Peyer's patch (tissue), 4 donors: ENCODE results near the gene RAVER1. TPM values are rescaled to one million over a fixed set of nuclear protein-coding genes. Genes with fewer than 3 reads are reported as not detected.
"Not testable (repeated sequence)": the region's sequence is repeated elsewhere in the genome, so short reads cannot be mapped to it uniquely, and the experiment has no call there.

Source experiments
- DNase-seq, 3 donors: peaks; one replicate each; pipeline ENCODE4 v3.0.0-alpha.2; 2017 to 2019
- H3K27ac ChIP-seq, 4 donors: fragments of 200-600 bp; sonication (generic); one replicate each; pipeline ENCODE4 v1.5.1; 2016 to 2019
- H3K27me3 ChIP-seq, 2 donors: fragments of 200-600 bp; sonication (generic); one replicate each; pipeline ENCODE4 v1.5.1; 2019
- H3K36me3 ChIP-seq, 3 donors: fragments of 200-600 bp; sonication (generic); one replicate each; pipeline ENCODE4 v1.5.1; 2016 to 2019
- H3K4me1 ChIP-seq, 4 donors: fragments of 200-600 bp; sonication (generic); one replicate each; pipeline ENCODE4 v1.5.1; 2016 to 2019
- H3K4me3 ChIP-seq, 4 donors: fragments of 200-600 bp; sonication (generic); 1 replicate in 3 of 4; 2 replicates in 1 of 4; pipeline ENCODE4 v1.5.1; 2016 to 2019; ENCODE audit warnings: mild to moderate bottlenecking in 1 of 4
- H3K9me3 ChIP-seq, 4 donors: fragments of 200-600 bp; sonication (generic); one replicate each; pipeline ENCODE4 v1.5.1; 2016 to 2019; ENCODE audit warnings: mild to moderate bottlenecking in 1 of 4
- POLR2A ChIP-seq, 2 donors: fragments of 450-650 bp; IDR thresholded peaks; one replicate each; pipeline ENCODE4 v1.5.1; 2017; ENCODE audit warnings: antibody characterized with exemption in 2 of 2, mild to moderate bottlenecking in 2 of 2, moderate library complexity in 2 of 2
- total RNA-seq, 4 donors: library from RNA; depleted of rRNA; stranded (reverse); fragments of >200 nt; gene quantifications; one replicate each; pipeline ENCODE4 v1.1.0, GENCODE V29; 2016
- TF ChIP-seq, protein P1 (sequence below), 6 experiments: fragments of 450-650 bp in 4 of 6; fragments of 200-600 bp in 2 of 6; sonication (generic) in 1 of 6; IDR thresholded peaks; one replicate each; pipeline ENCODE4 v1.5.1; 2017 to 2019; ENCODE audit warnings: antibody characterized with exemption in 6 of 6, mild to moderate bottlenecking in 3 of 6, moderate library complexity in 1 of 6

RAVER1 gene
- total RNA-seq, 4 donors from 2014 or later: 42.1 to 66.5 (median 55.8) TPM

DNA sequence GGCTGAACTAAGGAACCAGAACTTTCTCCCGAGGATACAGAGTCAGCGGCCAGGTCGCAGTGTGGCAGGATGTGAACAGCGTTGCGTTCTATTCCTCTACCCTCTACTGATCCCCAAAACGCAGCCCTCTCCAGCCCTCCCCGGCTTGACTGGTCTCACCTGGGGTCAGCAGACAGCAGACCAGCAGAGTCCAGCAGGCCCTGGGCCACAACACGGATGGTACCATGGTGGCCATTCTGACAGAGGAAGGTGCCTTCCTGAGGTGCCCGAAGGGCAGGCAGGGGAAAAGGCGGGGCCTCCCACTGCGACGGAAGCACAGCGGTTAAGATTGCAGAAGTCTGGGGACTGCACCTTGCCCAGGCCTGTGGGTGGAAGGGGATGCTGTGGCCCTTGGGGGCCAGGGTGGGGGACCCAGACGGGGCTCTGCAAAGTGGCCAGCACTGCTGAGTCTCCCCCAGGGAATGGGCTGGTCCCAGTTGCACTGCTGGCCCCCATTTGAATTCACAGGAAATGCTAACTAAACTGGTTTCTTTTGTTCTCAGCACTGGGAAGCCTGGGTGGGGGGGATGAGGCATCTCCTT, 6.1 kb upstream of the RAVER1 start, which contains the start of gene ICAM3:
Gene ICAM3, minus strand, starts transcription at position 245 of the 581 bp plus-strand sequence. Its CDS starts 10 bp downstream, at position 235.
- H3K9me3 ChIP-seq: no peaks in the 10 kb centered on the region
- DNase-seq: peak in 2 of 3 donors; percentile 73 to 81
- H3K4me3 ChIP-seq: peak within 1 kb of the TSS; percentile 22 to 53 (median 42)
- H3K36me3 ChIP-seq: no peaks in the 10 kb centered on the region
- H3K4me1 ChIP-seq: no peaks in the 10 kb centered on the region
- H3K27me3 ChIP-seq: no peaks in the 10 kb centered on the region
- H3K27ac ChIP-seq: peak within 1 kb of the TSS; percentile 22 to 85 (median 53)
- no peak for TF ChIP-seq POLR2A (IDR thresholded peaks at IDR 0.05)
- TF ChIP-seq, protein P1, sequence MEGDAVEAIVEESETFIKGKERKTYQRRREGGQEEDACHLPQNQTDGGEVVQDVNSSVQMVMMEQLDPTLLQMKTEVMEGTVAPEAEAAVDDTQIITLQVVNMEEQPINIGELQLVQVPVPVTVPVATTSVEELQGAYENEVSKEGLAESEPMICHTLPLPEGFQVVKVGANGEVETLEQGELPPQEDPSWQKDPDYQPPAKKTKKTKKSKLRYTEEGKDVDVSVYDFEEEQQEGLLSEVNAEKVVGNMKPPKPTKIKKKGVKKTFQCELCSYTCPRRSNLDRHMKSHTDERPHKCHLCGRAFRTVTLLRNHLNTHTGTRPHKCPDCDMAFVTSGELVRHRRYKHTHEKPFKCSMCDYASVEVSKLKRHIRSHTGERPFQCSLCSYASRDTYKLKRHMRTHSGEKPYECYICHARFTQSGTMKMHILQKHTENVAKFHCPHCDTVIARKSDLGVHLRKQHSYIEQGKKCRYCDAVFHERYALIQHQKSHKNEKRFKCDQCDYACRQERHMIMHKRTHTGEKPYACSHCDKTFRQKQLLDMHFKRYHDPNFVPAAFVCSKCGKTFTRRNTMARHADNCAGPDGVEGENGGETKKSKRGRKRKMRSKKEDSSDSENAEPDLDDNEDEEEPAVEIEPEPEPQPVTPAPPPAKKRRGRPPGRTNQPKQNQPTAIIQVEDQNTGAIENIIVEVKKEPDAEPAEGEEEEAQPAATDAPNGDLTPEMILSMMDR (IDR thresholded peaks at IDR 0.05): no peak

- no peaks in the 10 kb centered on the region for H3K36me3 ChIP-seq
- H3K4me3 ChIP-seq: peak overlapping the region; percentile 22 to 53 (median 42)
Observed at GRCh38 chr19:10338940-10339339, 5.6 kb upstream of the RAVER1 start.

DNA sequence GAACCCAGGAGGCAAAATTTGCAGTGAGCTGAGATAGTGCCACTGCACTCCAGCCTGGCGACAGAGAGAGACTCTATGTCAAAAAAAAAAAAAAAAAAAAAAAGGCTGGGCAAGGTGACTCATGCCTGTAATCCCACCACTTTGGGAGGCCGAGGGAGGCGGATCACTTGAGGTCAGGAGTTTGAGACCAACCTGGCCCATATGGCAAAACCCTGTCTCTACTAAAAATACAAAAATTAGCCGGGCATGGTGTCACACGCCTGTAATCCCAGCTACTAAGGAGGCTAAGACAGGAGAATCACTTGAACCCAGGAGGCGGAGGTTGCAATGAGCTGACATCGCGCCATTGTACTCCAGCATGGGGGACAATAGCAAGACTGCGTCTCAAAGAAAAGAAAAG, 3.4 kb upstream of the RAVER1 start:
- not testable (repeated sequence) for H3K36me3 ChIP-seq, DNase-seq, H3K27me3 ChIP-seq, H3K4me1 ChIP-seq, H3K27ac ChIP-seq, H3K9me3 ChIP-seq, H3K4me3 ChIP-seq

More at GRCh38 chr19:10338940-10339339, 5.6 kb upstream of the RAVER1 start:
- DNase-seq: no peak
- Histone ChIP-seq H3K4me1 (peaks cover 0 to 5% (median 0%) of the 10 kb centered on the region in 4 donors), H3K9me3 (no peaks in the 10 kb centered on the region), H3K27me3 (no peaks in the 10 kb centered on the region), H3K27ac (peak overlapping the region; percentile 22 to 85 (median 53))
- TF ChIP-seq, protein P1 (IDR thresholded peaks at IDR 0.05): no peak
- TF ChIP-seq POLR2A (IDR thresholded peaks at IDR 0.05): no peak

- H3K4me1 ChIP-seq: peaks cover 0 to 12% (median 8%) of the 10 kb centered on the region in 4 donors
- TF ChIP-seq POLR2A (IDR thresholded peaks at IDR 0.05): no peak
- TF ChIP-seq, protein P1 (IDR thresholded peaks at IDR 0.05): no peak
- H3K36me3 ChIP-seq: peaks cover 0 to 1% (median 0%) of the 10 kb centered on the region in 3 donors
- H3K4me3 ChIP-seq: peak overlapping the region in 2 of 4 donors; percentile 72 to 75
- no peak for DNase-seq
- no peaks in the 10 kb centered on the region for H3K27me3 ChIP-seq
- H3K9me3 ChIP-seq: no peaks in the 10 kb centered on the region
- peak overlapping the region in 1 of 4 donors; percentile 88 for H3K27ac ChIP-seq
Observed at GRCh38 chr19:10335352-10335985, 2.1 kb upstream of the RAVER1 start.

DNA sequence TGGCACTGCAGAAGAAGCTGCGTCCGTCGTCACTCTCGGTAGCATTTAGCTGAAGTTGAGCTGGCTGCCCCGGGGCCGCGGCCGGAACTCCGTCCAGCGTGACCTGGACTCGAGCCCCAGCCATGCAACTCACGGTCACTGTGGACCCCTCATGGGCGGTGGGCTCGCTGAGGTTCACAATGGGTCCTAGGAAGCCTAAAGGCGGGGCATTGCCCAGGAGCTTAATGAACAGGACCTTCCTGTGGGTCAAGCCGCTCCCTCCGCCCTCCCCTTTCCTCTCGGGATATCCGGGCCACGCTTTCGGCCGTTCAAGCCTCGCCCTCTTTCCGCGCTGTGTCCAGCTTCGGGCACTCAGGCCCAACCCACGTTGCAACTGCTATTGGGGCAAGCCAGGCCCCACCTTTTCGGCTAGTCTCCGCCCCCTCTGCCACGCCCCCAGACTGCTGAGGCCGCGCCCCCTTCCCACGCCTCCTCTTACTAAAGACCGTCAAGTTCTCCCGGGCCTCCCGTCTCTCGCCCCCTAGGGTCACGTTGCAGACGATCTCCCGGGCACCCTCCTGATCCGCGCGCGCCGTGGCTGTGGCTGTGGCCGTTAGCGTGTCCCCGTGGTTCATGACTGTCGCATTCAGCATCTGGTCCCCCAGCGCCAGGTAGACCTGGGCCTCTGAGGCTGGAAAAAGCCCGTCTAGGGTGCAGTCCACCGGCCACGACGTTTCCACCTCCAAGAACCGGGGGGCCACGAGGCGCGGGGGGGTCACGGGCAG, 1.4 kb upstream of the RAVER1 start:
- no peaks in the 10 kb centered on the region for H3K27me3 ChIP-seq
- H3K36me3 ChIP-seq: peaks cover 0 to 8% (median 0%) of the 10 kb centered on the region in 3 donors
- peak overlapping the region; percentile 85 to 97 (median 90) for H3K27ac ChIP-seq
- H3K9me3 ChIP-seq: no peaks in the 10 kb centered on the region
- TF ChIP-seq, protein P1 (IDR thresholded peaks at IDR 0.05): peak in 2 of 6 experiments; percentile 14 to 15
- peak; percentile 49 to 57 for TF ChIP-seq POLR2A (IDR thresholded peaks at IDR 0.05)
- H3K4me3 ChIP-seq: peak overlapping the region; percentile 72 to 83 (median 78)
- peaks cover 0 to 12% (median 8%) of the 10 kb centered on the region in 4 donors for H3K4me1 ChIP-seq
- peak; percentile 61 to 98 (median 95) for DNase-seq
